DLD1 (cell line): ENCODE data around the gene LILRA6.

Experiments used
- in situ Hi-C: cut with HindIII; loops from 2 replicates; pipeline ENCODE4 v1.10.0; 2017; ENCODE audit warnings: low sequenced_read_pairs

Gene LILRA6

GRCh38 chr19:54189145-54189734 lies 53.4 kb downstream of the LILRA6 start, which contains the start of gene MBOAT7:
TSS of gene MBOAT7 (minus strand) at chr19:54189580. CDS start at chr19:54188508, 1,072 bp downstream.
- in situ Hi-C loops, result no loop called here

- in situ Hi-C loops, result no loop called here
Observed at GRCh38 chr19:54188215-54188871, 54.2 kb downstream of the LILRA6 start.

- in situ Hi-C loops, result no loop called here
Observed at GRCh38 chr19:54186934-54187381, 55.6 kb downstream of the LILRA6 start.
